ENCODE results near the gene STX5.
A peak's percentile ranks its signal among the peaks of the same experiment; 100 is the strongest.
"Not testable (repeated sequence)": the region's sequence is repeated elsewhere in the genome, so short reads cannot be mapped to it uniquely, and the experiment has no call there.

STX5 gene

GRCh38 chr11:62778441-62778840 lies 53.4 kb downstream of the STX5 start:
- DNase-seq: no peak

GRCh38 chr11:62777389-62777788 lies 54.5 kb downstream of the STX5 start:
- DNase-seq: no peak

DNA sequence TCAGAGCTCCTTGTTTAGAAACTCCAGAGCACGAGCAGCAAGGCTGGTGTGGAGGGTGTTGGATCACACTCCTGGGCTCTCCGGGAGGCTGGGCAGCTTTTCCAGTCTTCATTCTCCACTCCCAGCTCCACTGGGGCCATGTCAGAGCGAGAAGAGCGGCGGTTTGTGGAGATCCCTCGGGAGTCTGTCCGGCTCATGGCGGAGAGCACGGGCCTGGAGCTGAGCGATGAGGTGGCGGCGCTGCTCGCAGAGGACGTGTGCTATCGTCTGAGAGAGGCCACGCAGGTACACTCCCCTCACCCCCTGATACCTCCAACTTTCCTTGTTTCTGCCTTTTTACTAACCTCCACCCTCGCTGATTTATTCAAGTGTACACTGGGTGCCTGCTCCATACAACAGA lies 56.2 kb downstream of the STX5 start:
- no peak for DNase-seq

GRCh38 chr11:62774407-62774806 lies 57.4 kb downstream of the STX5 start:
- no peak for DNase-seq

GRCh38 chr11:62771144-62772021 lies 60.5 kb downstream of the STX5 start, which contains the start of gene TAF6L:
Gene TAF6L (plus strand): TSS chr11:62771396. CDS start chr11:62775784, 4,388 bp downstream.
- peak; percentile 95 for DNase-seq

DNA sequence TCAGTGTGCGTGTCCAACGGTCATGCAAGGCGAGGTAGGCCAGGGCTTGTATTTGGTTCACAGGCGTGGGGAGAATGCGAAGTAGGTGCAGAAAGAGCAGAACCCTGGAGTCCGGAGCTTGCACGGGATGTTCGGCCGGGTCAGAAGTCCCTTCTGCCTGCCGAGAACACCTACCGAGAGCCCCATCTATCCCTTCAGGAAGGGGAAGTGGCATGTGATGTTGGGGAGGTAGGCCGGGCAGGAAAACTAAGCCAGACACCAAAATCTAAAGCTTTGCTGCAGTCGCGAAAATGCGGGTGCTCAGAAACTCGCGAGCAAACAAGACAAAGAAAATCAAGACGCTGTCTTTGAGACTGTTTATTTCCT lies 61.1 kb downstream of the STX5 start:
- DNase-seq: no peak

DNA sequence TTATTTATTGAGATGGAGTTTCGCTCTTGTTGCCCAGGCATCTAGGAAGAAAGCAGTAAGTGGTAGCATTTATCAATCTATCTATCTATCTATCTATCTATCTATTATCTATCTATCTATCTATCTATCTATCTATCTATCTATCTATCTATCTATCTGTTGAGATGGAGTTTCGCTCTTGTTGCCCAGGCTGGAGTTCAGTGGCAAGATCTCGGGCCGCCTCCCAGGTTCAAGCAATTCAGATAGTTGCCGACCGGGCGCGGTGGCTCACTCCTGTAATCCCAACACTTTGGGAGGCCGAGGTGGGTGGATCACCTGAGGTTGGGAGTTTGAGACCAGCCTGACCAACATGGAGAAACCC lies 71.0 kb downstream of the STX5 start:
- DNase-seq: not testable (repeated sequence)

DNA sequence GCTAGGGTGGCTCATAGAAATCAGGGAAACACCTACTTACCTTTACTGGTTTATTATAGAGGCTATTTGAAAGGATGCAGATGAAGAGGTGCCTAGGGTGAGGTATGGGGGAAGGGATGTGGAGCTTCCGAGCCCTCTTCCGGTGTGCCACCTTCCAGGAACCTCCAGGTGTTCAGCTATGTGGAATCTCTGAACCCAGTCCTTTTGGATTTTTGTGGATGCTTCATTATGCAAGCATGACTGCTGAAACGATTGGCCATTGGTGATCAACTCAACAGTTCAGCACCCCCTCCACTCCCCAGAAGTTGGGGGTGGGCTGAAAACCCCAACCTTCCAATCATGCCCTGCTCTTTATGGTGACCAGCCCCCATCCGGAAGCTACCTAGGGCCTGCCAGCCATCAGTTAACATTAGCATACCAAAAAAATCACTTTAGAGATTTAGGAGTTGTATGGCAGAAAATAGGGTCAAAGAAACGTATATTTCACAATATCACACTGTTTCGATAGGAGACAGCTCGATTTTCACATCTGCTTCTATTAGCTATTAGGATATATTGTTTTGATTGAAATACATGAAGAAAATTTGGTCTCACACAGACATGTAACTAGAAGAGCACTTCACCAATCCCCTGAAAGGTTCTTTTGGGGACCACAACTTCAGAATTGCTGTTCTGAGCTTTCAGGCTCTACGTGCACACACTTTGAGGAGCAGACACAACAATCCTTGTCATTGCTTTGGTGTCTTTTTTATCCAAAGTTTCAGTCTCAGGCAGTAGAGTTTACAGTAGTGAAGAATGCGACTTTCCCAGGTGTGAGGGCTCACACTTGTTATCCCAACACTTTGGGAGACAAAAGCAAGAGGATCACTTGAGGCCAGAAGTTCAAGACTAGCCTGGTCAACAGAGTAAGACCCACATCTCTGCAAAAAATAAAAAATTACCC lies 73.7 kb downstream of the STX5 start:
- no peak for DNase-seq

All from HCEC 1CT (cell line).